ENCODE data around the gene DHX58.
"Not testable (repeated sequence)": the region's sequence is repeated elsewhere in the genome, so short reads cannot be mapped to it uniquely, and the experiment has no call there.

DHX58 gene

GRCh38 chr17:42112552-42113176, at the start of gene DHX58:
Gene DHX58, minus strand, starts transcription at chr17:42112714. Its CDS starts 822 bp downstream, at chr17:42111892.
- Mint-ChIP-seq H3K36me3 (ENCODE audit: low read depth) (peaks cover 13% of the 10 kb centered on the region), H3K4me3 (peak within 1 kb of the TSS; percentile 85), H3K4me1 (peaks cover 40% of the 10 kb centered on the region), H3K27ac (peak within 1 kb of the TSS; percentile 98), H3K9me3 (no peaks in the 10 kb centered on the region), H3K27me3 (no peaks in the 10 kb centered on the region)
- ATAC-seq (peak; percentile 85), DNase-seq (peak; percentile 74)

- no peak for DNase-seq
- H3K9me3 Mint-ChIP-seq = no peaks in the 10 kb centered on the region
- H3K27ac Mint-ChIP-seq = no peak overlapping the region
- H3K4me3 Mint-ChIP-seq = no peak overlapping the region
- no peaks in the 10 kb centered on the region for H3K36me3 Mint-ChIP-seq (ENCODE audit: low read depth)
- H3K4me1 Mint-ChIP-seq = no peaks in the 10 kb centered on the region
- no peaks in the 10 kb centered on the region for H3K27me3 Mint-ChIP-seq
- no peak for ATAC-seq
These were observed 48.0 kb upstream of the DHX58 start for GRCh38 chr17:42160531-42160910.

GRCh38 chr17:42159796-42160530, 47.4 kb upstream of the DHX58 start:
- no peak overlapping the region for H3K27ac Mint-ChIP-seq
- DNase-seq (no peak), ATAC-seq (no peak)
- H3K9me3 Mint-ChIP-seq = no peaks in the 10 kb centered on the region
- no peaks in the 10 kb centered on the region for H3K4me1 Mint-ChIP-seq
- H3K36me3 Mint-ChIP-seq (ENCODE audit: low read depth) = no peaks in the 10 kb centered on the region
- no peak overlapping the region for H3K4me3 Mint-ChIP-seq
- H3K27me3 Mint-ChIP-seq = no peaks in the 10 kb centered on the region

GRCh38 chr17:42155614-42156045, 43.1 kb upstream of the DHX58 start:
- Mint-ChIP-seq H3K27me3 (no peaks in the 10 kb centered on the region), H3K27ac (no peak overlapping the region), H3K4me3 (peak overlapping the region; percentile 95), H3K9me3 (no peaks in the 10 kb centered on the region), H3K36me3 (ENCODE audit: low read depth) (no peaks in the 10 kb centered on the region), H3K4me1 (peaks cover 28% of the 10 kb centered on the region)
- ATAC-seq (no peak), DNase-seq (no peak)

- H3K4me1 Mint-ChIP-seq = peaks cover 28% of the 10 kb centered on the region
- ATAC-seq (no peak), DNase-seq (no peak)
- peak overlapping the region; percentile 95 for H3K4me3 Mint-ChIP-seq
- H3K36me3 Mint-ChIP-seq (ENCODE audit: low read depth) = no peaks in the 10 kb centered on the region
- no peaks in the 10 kb centered on the region for H3K9me3 Mint-ChIP-seq
- H3K27me3 Mint-ChIP-seq = no peaks in the 10 kb centered on the region
- peak overlapping the region; percentile 93 for H3K27ac Mint-ChIP-seq
These were observed 41.6 kb upstream of the DHX58 start for GRCh38 chr17:42153919-42154742.

GRCh38 chr17:42146911-42147607, 34.5 kb upstream of the DHX58 start:
- Mint-ChIP-seq H3K9me3 (no peaks in the 10 kb centered on the region), H3K36me3 (ENCODE audit: low read depth) (peaks cover 19% of the 10 kb centered on the region)

GRCh38 chr17:42143138-42143537, 30.6 kb upstream of the DHX58 start:
- not testable (repeated sequence) for DNase-seq, H3K27me3 Mint-ChIP-seq, ATAC-seq, H3K9me3 Mint-ChIP-seq, H3K27ac Mint-ChIP-seq, H3K4me3 Mint-ChIP-seq
- Mint-ChIP-seq H3K36me3 (ENCODE audit: low read depth) (peaks cover 27% of the 10 kb centered on the region), H3K4me1 (peaks cover 13% of the 10 kb centered on the region)

More at GRCh38 chr17:42146911-42147607, 34.5 kb upstream of the DHX58 start:
- H3K27ac Mint-ChIP-seq = no peak overlapping the region
- ATAC-seq (no peak), DNase-seq (no peak)
- peaks cover 16% of the 10 kb centered on the region for H3K4me1 Mint-ChIP-seq
- no peaks in the 10 kb centered on the region for H3K27me3 Mint-ChIP-seq
- H3K4me3 Mint-ChIP-seq = no peak overlapping the region

- H3K9me3 Mint-ChIP-seq = no peaks in the 10 kb centered on the region
- no peak overlapping the region for H3K27ac Mint-ChIP-seq
- no peak overlapping the region for H3K4me3 Mint-ChIP-seq
- peaks cover 13% of the 10 kb centered on the region for H3K4me1 Mint-ChIP-seq
- H3K36me3 Mint-ChIP-seq (ENCODE audit: low read depth) = peaks cover 25% of the 10 kb centered on the region
- ATAC-seq (no peak), DNase-seq (no peak)
- no peaks in the 10 kb centered on the region for H3K27me3 Mint-ChIP-seq
These were observed 29.9 kb upstream of the DHX58 start for GRCh38 chr17:42142371-42142896.

- no peak for ATAC-seq
- no peaks in the 10 kb centered on the region for H3K27me3 Mint-ChIP-seq
- H3K27ac Mint-ChIP-seq = no peak overlapping the region
- H3K36me3 Mint-ChIP-seq (ENCODE audit: low read depth) = peaks cover 25% of the 10 kb centered on the region
- peaks cover 17% of the 10 kb centered on the region for H3K4me1 Mint-ChIP-seq
- no peaks in the 10 kb centered on the region for H3K9me3 Mint-ChIP-seq
- DNase-seq = no peak
- no peak overlapping the region for H3K4me3 Mint-ChIP-seq
These were observed 28.9 kb upstream of the DHX58 start for GRCh38 chr17:42141382-42141781.

- not testable (repeated sequence) for H3K4me3 Mint-ChIP-seq, DNase-seq, H3K27ac Mint-ChIP-seq, H3K9me3 Mint-ChIP-seq, ATAC-seq, H3K27me3 Mint-ChIP-seq
- Mint-ChIP-seq H3K36me3 (ENCODE audit: low read depth) (peaks cover 23% of the 10 kb centered on the region), H3K4me1 (peaks cover 24% of the 10 kb centered on the region)
These were observed 28.2 kb upstream of the DHX58 start for GRCh38 chr17:42140690-42141089.

- H3K9me3 Mint-ChIP-seq = no peaks in the 10 kb centered on the region
- ATAC-seq = no peak
- DNase-seq = no peak
- H3K27me3 Mint-ChIP-seq = no peaks in the 10 kb centered on the region
- H3K27ac Mint-ChIP-seq = no peak overlapping the region
- H3K4me1 Mint-ChIP-seq = peaks cover 37% of the 10 kb centered on the region
- peaks cover 22% of the 10 kb centered on the region for H3K36me3 Mint-ChIP-seq (ENCODE audit: low read depth)
- no peak overlapping the region for H3K4me3 Mint-ChIP-seq
These were observed 26.4 kb upstream of the DHX58 start for GRCh38 chr17:42138749-42139492.

- DNase-seq (no peak), ATAC-seq (no peak)
- H3K9me3 Mint-ChIP-seq = no peaks in the 10 kb centered on the region
- no peak overlapping the region for H3K4me3 Mint-ChIP-seq
- H3K36me3 Mint-ChIP-seq (ENCODE audit: low read depth) = peaks cover 12% of the 10 kb centered on the region
- H3K27ac Mint-ChIP-seq = no peak overlapping the region
- peaks cover 50% of the 10 kb centered on the region for H3K4me1 Mint-ChIP-seq
- H3K27me3 Mint-ChIP-seq = no peaks in the 10 kb centered on the region
These were observed 24.1 kb upstream of the DHX58 start for GRCh38 chr17:42136654-42137051.

Measured in activated naive CD8-positive, alpha-beta T cell treated with anti-CD3 and anti-CD28 coated beads, Interleukin-2, amount 50 U/mL, for 24 hours (primary cell).